Fibroblast of lung (primary cell): ENCODE results near the gene PCDHGA7. TPM values are rescaled to one million over a fixed set of nuclear protein-coding genes. Genes with fewer than 3 reads are reported as not detected.
"Not testable (repeated sequence)": the region's sequence is repeated elsewhere in the genome, so short reads cannot be mapped to it uniquely, and the experiment has no call there.

ENCODE experiments used
- DNase-seq, 2 donors: peaks; one replicate each; pipeline versions ENCODE4 v3.0.0 to v3.0.0-alpha.2; 2010; ENCODE audit warnings: low read depth in 2 of 2
- H2AFZ ChIP-seq: 2 replicates; pipeline ENCODE4 v1.5.1; 2012; ENCODE audit warnings: low read length, control low read depth, inconsistent platforms
- H3K27ac ChIP-seq: 2 replicates; pipeline ENCODE4 v1.5.1; 2011; ENCODE audit warnings: low read length, control low read depth; ENCODE audit not compliant: insufficient read depth
- H3K27me3 ChIP-seq: 2 replicates; pipeline ENCODE4 v1.5.1; 2011; ENCODE audit warnings: mild to moderate bottlenecking, low read length; ENCODE audit not compliant: control insufficient read depth, insufficient read depth
- H3K36me3 ChIP-seq: 2 replicates; pipeline ENCODE4 v1.5.1; 2011; ENCODE audit warnings: low read length; ENCODE audit not compliant: control insufficient read depth, insufficient read depth
- H3K4me1 ChIP-seq: 2 replicates; pipeline ENCODE4 v1.5.1; 2011; ENCODE audit warnings: low read length; ENCODE audit not compliant: control insufficient read depth, insufficient read depth; ENCODE audit errors: extremely low read depth
- H3K4me2 ChIP-seq: 2 replicates; pipeline ENCODE4 v1.5.1; 2011; ENCODE audit warnings: low read length, control low read depth; ENCODE audit not compliant: insufficient read depth; ENCODE audit errors: extremely low read depth
- H3K4me3 ChIP-seq, 4 experiments: fragments of 200-600 bp in 1 of 4; sonication (generic) in 1 of 4; replicated peaks in 1 of 4; 2 replicates each; pipeline ENCODE4 v1.5.1; 2011 to 2016; ENCODE audit warnings: low read length in 4 of 4, low read depth in 3 of 4, mild to moderate bottlenecking in 3 of 4, control low read depth in 2 of 4, inconsistent platforms in 1 of 4, mixed read lengths in 1 of 4; ENCODE audit not compliant: insufficient read depth in 1 of 4; ENCODE audit errors: control extremely low read depth in 1 of 4
- H3K79me2 ChIP-seq: 2 replicates; pipeline ENCODE4 v1.5.1; 2012; ENCODE audit warnings: mild to moderate bottlenecking, low read length, inconsistent platforms; ENCODE audit not compliant: control insufficient read depth, insufficient read depth
- H3K9ac ChIP-seq: 2 replicates; pipeline ENCODE4 v1.5.1; 2011; ENCODE audit warnings: mild to moderate bottlenecking, low read length, control low read depth; ENCODE audit not compliant: insufficient read depth
- H3K9me3 ChIP-seq: 2 replicates; pipeline ENCODE4 v1.5.1; 2012; ENCODE audit warnings: low read depth, low read length; ENCODE audit not compliant: control insufficient read depth, insufficient read depth
- H4K20me1 ChIP-seq: 2 replicates; pipeline ENCODE4 v1.5.1; 2011; ENCODE audit warnings: low read length; ENCODE audit not compliant: control insufficient read depth, insufficient read depth; ENCODE audit errors: extremely low read depth
- CTCF ChIP-seq, 2 donors: IDR thresholded peaks in 1 of 2; conservative IDR thresholded peaks in 1 of 2; 1 replicate in 1 of 2; 2 replicates in 1 of 2; pipeline ENCODE4 v1.5.1; 2011 to 2012; ENCODE audit warnings: low read length in 2 of 2, control low read depth in 1 of 2, inconsistent platforms in 1 of 2, low read depth in 1 of 2, mild to moderate bottlenecking in 1 of 2
- EZH2 ChIP-seq: IDR thresholded peaks from 2 replicates; pipeline ENCODE4 v1.5.1; 2012; ENCODE audit warnings: low read length, control low read depth, mild to moderate bottlenecking; ENCODE audit errors: missing control alignments
- polyA plus RNA-seq, 2 donors: library from polyadenylated mRNA; depleted of rRNA in 1 of 2; stranded (reverse) in 1 of 2; unstranded in 1 of 2; fragments of >200 nt; gene quantifications; 2 replicates each; pipeline ENCODE4 v1.2.1, GENCODE V29; 2011 to 2012; ENCODE audit warnings: missing spikeins in 1 of 2
- total RNA-seq: library from RNA; depleted of rRNA; stranded (reverse); fragments of >200 nt; gene quantifications from 2 replicates; pipeline ENCODE4 v1.2.1, GENCODE V29; 2014

PCDHGA7 gene
- total and polyA plus RNA-seq, 2 donors (not counting 1 experiment from before 2014, with no cell fraction given): 2.7 to 6.8 TPM

DNA sequence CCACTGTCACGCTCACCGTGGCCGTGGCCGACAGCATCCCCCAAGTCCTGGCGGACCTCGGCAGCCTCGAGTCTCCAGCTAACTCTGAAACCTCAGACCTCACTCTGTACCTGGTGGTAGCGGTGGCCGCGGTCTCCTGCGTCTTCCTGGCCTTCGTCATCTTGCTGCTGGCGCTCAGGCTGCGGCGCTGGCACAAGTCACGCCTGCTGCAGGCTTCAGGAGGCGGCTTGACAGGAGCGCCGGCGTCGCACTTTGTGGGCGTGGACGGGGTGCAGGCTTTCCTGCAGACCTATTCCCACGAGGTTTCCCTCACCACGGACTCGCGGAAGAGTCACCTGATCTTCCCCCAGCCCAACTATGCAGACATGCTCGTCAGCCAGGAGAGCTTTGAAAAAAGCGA is 50.2 kb downstream of the PCDHGA7 start:
- not testable (repeated sequence) for H3K36me3 ChIP-seq, DNase-seq, H3K4me2 ChIP-seq, H3K9ac ChIP-seq, H3K27ac ChIP-seq, H3K4me1 ChIP-seq, H3K79me2 ChIP-seq, H3K27me3 ChIP-seq, H3K9me3 ChIP-seq, H2AFZ ChIP-seq, H4K20me1 ChIP-seq
- H3K4me3 ChIP-seq: peak overlapping the region in 1 of 4 experiments; percentile 21

DNA sequence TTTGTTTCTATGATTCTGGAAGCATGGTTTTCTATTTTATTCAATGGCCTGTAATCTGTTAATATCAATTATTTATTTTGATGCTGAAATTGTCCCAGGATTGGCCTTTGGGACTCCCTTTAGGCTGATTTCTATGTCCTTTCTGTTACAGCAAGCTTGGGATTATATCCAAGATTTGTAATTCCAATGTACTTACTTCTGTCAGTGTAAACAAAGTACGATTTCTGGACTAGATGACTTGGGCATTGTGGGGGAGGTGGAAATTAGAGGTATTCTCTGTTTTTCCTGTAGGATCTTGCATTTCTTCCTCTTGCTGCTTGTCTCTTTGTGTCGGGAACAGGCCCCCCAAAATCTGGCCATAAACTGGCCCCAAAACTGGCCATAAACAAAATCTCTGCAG is 51.5 kb downstream of the PCDHGA7 start:
- Histone ChIP-seq H4K20me1 (no peaks in the 10 kb centered on the region), H3K36me3 (no peaks in the 10 kb centered on the region), H3K9ac (no peak overlapping the region), H3K4me3 (peak overlapping the region in 2 of 4 experiments; percentile 3 to 5), H3K79me2 (peaks cover 2% of the 10 kb centered on the region), H3K27ac (no peak overlapping the region), H3K4me2 (no peak overlapping the region), H3K4me1 (no peaks in the 10 kb centered on the region), H2AFZ (no peak overlapping the region), H3K9me3 (peaks cover 3% of the 10 kb centered on the region), H3K27me3 (no peaks in the 10 kb centered on the region)
- TF ChIP-seq EZH2 (no peak), CTCF (conservative IDR thresholded peaks at IDR 0.05 in 1 of 2, IDR thresholded peaks at IDR 0.05 in 1 of 2; ENCODE audit: low read depth in 1 of 2, low read length in 2 of 2) (no peak)
- DNase-seq: peak; percentile 18 to 32

Other genes starting within 250 kb of the PCDHGA7 start
Only the 30 nearest of the 36 such genes appear.
- gene PCDHB9, start 195.6 kb upstream of the PCDHGA7 start, total RNA-seq: 0.26 and 0.99 TPM in 2 replicates
- gene PCDHB9, start 195.6 kb upstream of the PCDHGA7 start, polyA plus RNA-seq: 0.27 and 0.82 TPM in 2 replicates
- gene PCDHB10, start 190.4 kb upstream of the PCDHGA7 start, total RNA-seq: 0.77 and 2.0 TPM in 2 replicates
- 0.28 and 0.78 TPM in 2 replicates for gene PCDHB10, start 190.4 kb upstream of the PCDHGA7 start, polyA plus RNA-seq
- 0.77 and 1.7 TPM in 2 replicates for gene PCDHB11, start 183.1 kb upstream of the PCDHGA7 start, total RNA-seq
- gene PCDHB11, start 183.1 kb upstream of the PCDHGA7 start, polyA plus RNA-seq: 0.11 and 0.36 TPM in 2 replicates
- gene PCDHB12, start 174.0 kb upstream of the PCDHGA7 start, total RNA-seq: 0.26 and 0.66 TPM in 2 replicates
- 0.02 and 0.27 TPM in 2 replicates for gene PCDHB12, start 174.0 kb upstream of the PCDHGA7 start, polyA plus RNA-seq
- gene PCDHB13, start 168.8 kb upstream of the PCDHGA7 start, total RNA-seq: 0.26 and 1.5 TPM in 2 replicates
- 0.24 and 0.62 TPM in 2 replicates for gene PCDHB13, start 168.8 kb upstream of the PCDHGA7 start, polyA plus RNA-seq
- gene PCDHB14, start 159.4 kb upstream of the PCDHGA7 start, total RNA-seq: 0.77 and 1.7 TPM in 2 replicates
- gene PCDHB14, start 159.4 kb upstream of the PCDHGA7 start, polyA plus RNA-seq: 0.18 and 0.86 TPM in 2 replicates
- gene PCDHB15, start 137.3 kb upstream of the PCDHGA7 start, total RNA-seq: 0.77 and 1.8 TPM in 2 replicates
- gene PCDHB15, start 137.3 kb upstream of the PCDHGA7 start, polyA plus RNA-seq: 0.12 and 0.31 TPM in 2 replicates
- 0.66 TPM in 1 of 2 replicates, not detected in the other for gene SLC25A2, start 78.7 kb upstream of the PCDHGA7 start, total RNA-seq
- gene SLC25A2, start 78.7 kb upstream of the PCDHGA7 start, polyA plus RNA-seq: not detected in 2 replicates
- gene TAF7, start 62.0 kb upstream of the PCDHGA7 start, total RNA-seq: 87.1 and 107 TPM in 2 replicates
- 64.9 and 73.0 TPM in 2 replicates for gene TAF7, start 62.0 kb upstream of the PCDHGA7 start, polyA plus RNA-seq
- gene PCDHGA1, start 52.2 kb upstream of the PCDHGA7 start, total RNA-seq: 1.0 and 1.8 TPM in 2 replicates
- 1.1 and 1.6 TPM in 2 replicates for gene PCDHGA1, start 52.2 kb upstream of the PCDHGA7 start, polyA plus RNA-seq
- gene PCDHGA2, start 44.0 kb upstream of the PCDHGA7 start, total RNA-seq: 2.8 and 4.5 TPM in 2 replicates
- 4.2 and 5.8 TPM in 2 replicates for gene PCDHGA2, start 44.0 kb upstream of the PCDHGA7 start, polyA plus RNA-seq
- 1.5 and 2.8 TPM in 2 replicates for gene PCDHGA3, start 38.9 kb upstream of the PCDHGA7 start, total RNA-seq
- gene PCDHGA3, start 38.9 kb upstream of the PCDHGA7 start, polyA plus RNA-seq: 1.3 and 1.4 TPM in 2 replicates
- gene PCDHGB1, start 32.6 kb upstream of the PCDHGA7 start, total RNA-seq: 3.1 and 4.3 TPM in 2 replicates
- 1.7 TPM in 2 replicates for gene PCDHGB1, start 32.6 kb upstream of the PCDHGA7 start, polyA plus RNA-seq
- 2.8 and 7.6 TPM in 2 replicates for gene PCDHGA4, start 27.7 kb upstream of the PCDHGA7 start, total RNA-seq
- gene PCDHGA4, start 27.7 kb upstream of the PCDHGA7 start, polyA plus RNA-seq: 3.1 and 6.4 TPM in 2 replicates
- gene PCDHGB2, start 22.7 kb upstream of the PCDHGA7 start, total RNA-seq: 3.1 and 4.6 TPM in 2 replicates
- 2.3 and 5.7 TPM in 2 replicates for gene PCDHGB2, start 22.7 kb upstream of the PCDHGA7 start, polyA plus RNA-seq
- 1.5 and 2.6 TPM in 2 replicates for gene PCDHGA5, start 18.6 kb upstream of the PCDHGA7 start, total RNA-seq
- gene PCDHGA5, start 18.6 kb upstream of the PCDHGA7 start, polyA plus RNA-seq: 1.2 and 1.4 TPM in 2 replicates
- 3.1 and 5.8 TPM in 2 replicates for gene PCDHGB3, start 12.5 kb upstream of the PCDHGA7 start, total RNA-seq
- 2.5 and 2.9 TPM in 2 replicates for gene PCDHGB3, start 12.5 kb upstream of the PCDHGA7 start, polyA plus RNA-seq
- gene PCDHGA6, start 8.9 kb upstream of the PCDHGA7 start, total RNA-seq: 3.1 and 4.8 TPM in 2 replicates
- 3.9 and 4.2 TPM in 2 replicates for gene PCDHGA6, start 8.9 kb upstream of the PCDHGA7 start, polyA plus RNA-seq
- 10.0 and 18.3 TPM in 2 replicates for gene PCDHGB4, start 5.0 kb downstream of the PCDHGA7 start, total RNA-seq
- gene PCDHGB4, start 5.0 kb downstream of the PCDHGA7 start, polyA plus RNA-seq: 13.3 and 15.5 TPM in 2 replicates
- 2.6 and 4.6 TPM in 2 replicates for gene PCDHGA8, start 9.9 kb downstream of the PCDHGA7 start, total RNA-seq
- 0.76 and 1.1 TPM in 2 replicates for gene PCDHGA8, start 9.9 kb downstream of the PCDHGA7 start, polyA plus RNA-seq
- gene PCDHGB5, start 15.2 kb downstream of the PCDHGA7 start, total RNA-seq: 17.5 and 21.5 TPM in 2 replicates
- gene PCDHGB5, start 15.2 kb downstream of the PCDHGA7 start, polyA plus RNA-seq: 19.6 TPM in 2 replicates
- 2.6 and 4.8 TPM in 2 replicates for gene PCDHGA9, start 20.0 kb downstream of the PCDHGA7 start, total RNA-seq
- gene PCDHGA9, start 20.0 kb downstream of the PCDHGA7 start, polyA plus RNA-seq: 3.2 and 3.3 TPM in 2 replicates
- 3.9 and 4.3 TPM in 2 replicates for gene PCDHGB6, start 25.3 kb downstream of the PCDHGA7 start, total RNA-seq
- 2.6 and 2.8 TPM in 2 replicates for gene PCDHGB6, start 25.3 kb downstream of the PCDHGA7 start, polyA plus RNA-seq
- gene PCDHGA10, start 30.2 kb downstream of the PCDHGA7 start, total RNA-seq: 7.4 and 10.2 TPM in 2 replicates
- 3.8 and 4.2 TPM in 2 replicates for gene PCDHGA10, start 30.2 kb downstream of the PCDHGA7 start, polyA plus RNA-seq
- 13.0 and 13.6 TPM in 2 replicates for gene PCDHGB7, start 34.9 kb downstream of the PCDHGA7 start, total RNA-seq
- gene PCDHGB7, start 34.9 kb downstream of the PCDHGA7 start, polyA plus RNA-seq: 11.3 and 15.3 TPM in 2 replicates
- 5.9 and 8.6 TPM in 2 replicates for gene PCDHGA11, start 38.3 kb downstream of the PCDHGA7 start, total RNA-seq
- gene PCDHGA11, start 38.3 kb downstream of the PCDHGA7 start, polyA plus RNA-seq: 4.7 and 10.8 TPM in 2 replicates
- gene PCDHGA12, start 47.8 kb downstream of the PCDHGA7 start, total RNA-seq: 9.2 and 13.7 TPM in 2 replicates
- 11.9 and 14.1 TPM in 2 replicates for gene PCDHGA12, start 47.8 kb downstream of the PCDHGA7 start, polyA plus RNA-seq
- gene PCDHGC3, start 93.2 kb downstream of the PCDHGA7 start, total RNA-seq: 59.0 and 63.4 TPM in 2 replicates
- gene PCDHGC3, start 93.2 kb downstream of the PCDHGA7 start, polyA plus RNA-seq: 106 and 109 TPM in 2 replicates
- 1.5 and 3.0 TPM in 2 replicates for gene PCDHGC4, start 102.3 kb downstream of the PCDHGA7 start, total RNA-seq
- gene PCDHGC4, start 102.3 kb downstream of the PCDHGA7 start, polyA plus RNA-seq: 0.48 and 0.76 TPM in 2 replicates
- gene PCDHGC5, start 106.3 kb downstream of the PCDHGA7 start, total RNA-seq: 1.3 and 2.6 TPM in 2 replicates
- 0.97 and 1.1 TPM in 2 replicates for gene PCDHGC5, start 106.3 kb downstream of the PCDHGA7 start, polyA plus RNA-seq